ENCODE measurements around the gene SULT1C3.

SULT1C3 gene

DNA sequence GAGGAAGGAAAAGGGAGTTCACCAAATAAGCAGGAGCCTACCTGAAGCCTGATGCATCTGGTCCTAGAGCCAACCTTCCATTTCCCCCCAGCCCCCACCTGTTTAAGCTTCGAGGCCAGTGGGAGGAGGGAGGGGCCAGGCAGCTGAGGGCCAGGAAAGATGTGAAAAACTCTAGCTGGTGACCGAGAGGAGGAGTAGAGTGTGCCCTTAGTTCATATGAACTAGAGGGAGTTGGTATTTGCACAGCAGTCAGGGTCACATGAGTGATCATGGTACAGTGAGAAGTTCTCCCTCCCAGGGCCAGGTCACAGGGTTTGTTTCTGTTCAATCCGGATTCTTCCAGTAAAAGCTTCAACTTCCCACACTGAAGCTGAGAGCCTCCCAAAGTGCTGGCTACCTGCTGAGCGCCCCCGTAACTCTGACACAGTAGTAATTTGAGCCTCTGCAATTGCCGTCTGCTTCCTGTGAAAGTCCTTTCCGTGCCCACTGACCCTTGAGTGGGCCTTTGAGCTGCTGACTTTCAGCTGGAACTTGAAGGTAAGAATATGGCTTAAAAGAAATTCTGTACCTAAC, 48.9 kb downstream of the SULT1C3 start, which contains the start of gene SULT1C2:
Gene SULT1C2 (plus strand): TSS at position 362 of the 573 bp plus-strand sequence. CDS start 4,773 bp downstream, outside the sequence.
- H3K4me3 ChIP-seq (ENCODE audit: low read depth, low read length), result no peak within 1 kb of the TSS
- DNase-seq (ENCODE audit: low read depth), result peak; percentile 41

DNA sequence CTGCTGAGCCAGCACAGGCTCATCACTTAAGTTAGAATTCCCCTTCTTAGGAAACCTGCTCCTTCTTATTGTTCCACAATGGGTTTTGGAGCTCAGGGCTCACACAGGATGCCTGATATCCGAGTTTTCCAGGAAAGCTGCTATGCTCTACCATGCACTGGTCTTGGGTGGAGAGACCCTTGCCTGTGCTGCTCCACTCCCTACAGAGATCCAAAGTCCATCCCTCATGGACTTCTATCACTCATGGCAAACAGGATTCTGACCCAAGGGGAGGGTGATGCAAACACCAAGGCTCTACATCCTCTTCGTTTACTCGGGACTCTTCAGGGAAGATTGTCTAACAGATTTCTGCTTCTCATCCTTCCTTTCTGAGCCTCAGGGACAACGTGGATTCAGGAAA, 54.1 kb downstream of the SULT1C3 start:
- no peak for DNase-seq (ENCODE audit: low read depth)
- no peak overlapping the region for H3K4me3 ChIP-seq (ENCODE audit: low read depth, low read length)

DNA sequence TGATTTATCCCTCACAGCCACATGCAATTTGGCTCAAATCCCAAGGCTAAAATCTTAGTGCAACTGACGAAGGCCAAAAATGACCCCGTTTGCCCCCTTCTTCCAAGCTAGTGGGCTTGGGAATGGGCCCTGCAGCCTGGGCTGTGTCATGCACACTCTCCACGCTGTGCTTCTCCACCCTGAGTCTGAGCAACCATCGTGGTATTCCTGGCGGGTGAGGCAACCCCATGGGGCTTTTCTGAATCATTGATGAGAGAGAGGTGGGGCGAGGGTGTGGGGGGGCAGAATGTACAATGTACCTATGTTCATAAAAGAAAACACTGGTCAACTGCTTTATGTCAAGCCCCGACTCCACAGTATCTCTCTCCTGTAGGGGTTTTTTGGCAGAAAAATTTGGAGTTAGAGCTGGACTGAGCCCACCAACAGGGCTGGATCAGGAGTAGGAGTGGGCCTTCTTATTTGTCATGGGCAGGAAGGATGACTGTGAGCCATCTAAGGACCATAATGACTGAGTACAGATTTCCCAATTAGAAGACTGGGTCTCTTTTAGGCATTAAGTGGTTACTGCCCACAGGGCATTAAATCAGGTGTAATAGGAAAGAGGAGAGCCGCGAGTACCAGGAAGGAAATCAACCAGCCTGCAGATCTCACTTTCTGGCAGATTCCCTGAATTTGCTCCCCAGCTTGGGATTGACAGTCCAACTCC, 57.8 kb downstream of the SULT1C3 start:
- H3K4me3 ChIP-seq (ENCODE audit: low read depth, low read length), result no peak overlapping the region
- DNase-seq (ENCODE audit: low read depth), result peak; percentile 90

DNA sequence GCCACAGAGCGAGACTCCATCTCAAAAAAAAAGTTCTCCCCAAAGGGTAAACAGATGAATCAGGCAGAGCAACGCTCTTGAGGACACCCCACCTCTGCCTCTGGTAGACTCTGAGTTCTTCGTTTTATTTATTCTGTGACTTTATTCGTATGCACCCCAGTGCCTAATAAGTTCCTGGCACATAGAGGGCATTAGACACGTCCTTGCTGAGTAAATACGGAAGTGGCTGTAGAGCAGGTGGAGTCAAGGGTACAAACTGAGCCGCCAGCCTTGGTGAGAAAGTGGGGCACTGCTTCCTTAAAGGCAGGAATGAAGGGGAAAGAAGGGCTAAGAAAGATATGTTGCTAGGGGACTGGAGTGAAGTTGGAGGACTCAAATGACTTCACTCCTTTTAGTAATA, 61.8 kb downstream of the SULT1C3 start:
- DNase-seq (ENCODE audit: low read depth), result no peak
- H3K4me3 ChIP-seq (ENCODE audit: low read depth, low read length), result no peak overlapping the region

DNA sequence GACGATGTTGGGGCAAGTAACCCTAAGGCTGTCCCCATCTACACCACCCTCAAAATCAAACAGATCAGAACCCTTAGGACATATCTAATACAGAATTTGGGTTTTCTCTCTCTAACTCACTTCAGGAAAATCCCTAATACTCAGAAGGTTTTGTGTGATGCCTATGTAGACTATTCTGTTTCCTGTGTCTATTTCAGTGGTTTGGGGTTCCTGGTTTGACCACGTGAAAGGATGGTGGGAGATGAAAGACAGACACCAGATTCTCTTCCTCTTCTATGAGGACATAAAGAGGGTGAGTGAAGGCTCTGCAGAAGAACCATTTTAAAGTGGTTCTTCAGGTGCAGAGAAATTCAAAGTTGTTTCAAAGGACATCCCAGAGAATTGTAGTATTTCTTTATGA, 65.2 kb downstream of the SULT1C3 start:
- H3K4me3 ChIP-seq (ENCODE audit: low read depth, low read length), result no peak overlapping the region
- no peak for DNase-seq (ENCODE audit: low read depth)

DNA sequence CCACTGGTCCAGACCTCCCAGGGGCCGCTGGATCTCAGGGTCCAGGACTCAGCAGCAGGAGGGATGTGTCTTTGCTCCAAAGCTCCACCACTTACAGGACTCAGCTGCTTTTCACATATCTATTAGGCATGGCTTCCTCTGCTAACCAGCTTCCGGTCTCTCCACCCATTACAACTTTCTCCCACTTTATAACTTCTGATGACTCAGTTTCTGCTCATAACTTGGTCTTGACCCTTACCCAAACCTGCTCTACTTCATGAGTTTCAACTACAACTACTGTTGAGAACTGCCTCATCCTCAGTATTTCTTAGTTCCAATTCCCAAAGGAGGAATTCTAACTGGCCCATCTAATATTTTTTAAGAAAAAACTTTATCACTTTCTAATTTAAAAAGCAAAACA, 66.1 kb downstream of the SULT1C3 start:
- H3K4me3 ChIP-seq (ENCODE audit: low read depth, low read length), result no peak overlapping the region
- no peak for DNase-seq (ENCODE audit: low read depth)

DNA sequence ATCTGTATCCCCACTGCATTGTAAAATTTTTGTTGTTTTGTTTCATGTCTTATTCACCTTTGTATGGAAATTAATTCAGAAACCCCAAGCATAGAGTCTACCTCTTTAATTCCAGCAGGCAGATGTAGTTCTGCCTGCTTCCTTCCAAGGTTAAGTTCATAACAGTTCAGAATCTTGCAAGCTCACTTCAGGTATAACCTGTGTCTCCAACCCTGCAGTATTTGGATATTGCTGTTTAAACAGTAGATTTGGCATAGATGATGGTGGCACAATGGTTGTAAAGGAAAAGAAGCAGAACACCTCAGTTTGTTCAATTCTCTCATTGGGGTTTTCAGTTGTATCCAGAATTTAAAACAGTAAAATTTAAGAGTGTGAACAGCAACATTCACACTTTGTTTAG, 70.1 kb downstream of the SULT1C3 start:
- no peak for DNase-seq (ENCODE audit: low read depth)
- H3K4me3 ChIP-seq (ENCODE audit: low read depth, low read length), result no peak overlapping the region
